Activated naive CD8-positive, alpha-beta T cell treated with anti-CD3 and anti-CD28 coated beads, Interleukin-2, amount 50 U/mL, for 24 hours (primary cell): Measurements from ENCODE around the gene OCA2.
"Not testable (repeated sequence)": the region's sequence is repeated elsewhere in the genome, so short reads cannot be mapped to it uniquely, and the experiment has no call there.

Experiments used
- ATAC-seq: fragments of 150-1000 bp; cut with Tn5 transposase; one replicate; pipeline ENCODE4 v1.10.0; 2021
- DNase-seq: peaks from one replicate; pipeline ENCODE4 v3.0.0; 2021
- H3K27ac Mint-ChIP-seq: one replicate; pipeline ENCODE4 v1.8.0; 2021; ENCODE audit warnings: mild to moderate bottlenecking, mixed read lengths
- H3K27me3 Mint-ChIP-seq: one replicate; pipeline ENCODE4 v1.8.0; 2021; ENCODE audit warnings: mixed read lengths
- H3K36me3 Mint-ChIP-seq: one replicate; pipeline ENCODE4 v1.8.0; 2021; ENCODE audit warnings: low read depth, mixed read lengths
- H3K4me1 Mint-ChIP-seq: one replicate; pipeline ENCODE4 v1.8.0; 2021; ENCODE audit warnings: mixed read lengths
- H3K4me3 Mint-ChIP-seq: one replicate; pipeline ENCODE4 v1.8.0; 2021; ENCODE audit warnings: mild to moderate bottlenecking, moderate library complexity, mixed read lengths
- H3K9me3 Mint-ChIP-seq: one replicate; pipeline ENCODE4 v1.8.0; 2021; ENCODE audit warnings: mixed read lengths

OCA2 gene

DNA sequence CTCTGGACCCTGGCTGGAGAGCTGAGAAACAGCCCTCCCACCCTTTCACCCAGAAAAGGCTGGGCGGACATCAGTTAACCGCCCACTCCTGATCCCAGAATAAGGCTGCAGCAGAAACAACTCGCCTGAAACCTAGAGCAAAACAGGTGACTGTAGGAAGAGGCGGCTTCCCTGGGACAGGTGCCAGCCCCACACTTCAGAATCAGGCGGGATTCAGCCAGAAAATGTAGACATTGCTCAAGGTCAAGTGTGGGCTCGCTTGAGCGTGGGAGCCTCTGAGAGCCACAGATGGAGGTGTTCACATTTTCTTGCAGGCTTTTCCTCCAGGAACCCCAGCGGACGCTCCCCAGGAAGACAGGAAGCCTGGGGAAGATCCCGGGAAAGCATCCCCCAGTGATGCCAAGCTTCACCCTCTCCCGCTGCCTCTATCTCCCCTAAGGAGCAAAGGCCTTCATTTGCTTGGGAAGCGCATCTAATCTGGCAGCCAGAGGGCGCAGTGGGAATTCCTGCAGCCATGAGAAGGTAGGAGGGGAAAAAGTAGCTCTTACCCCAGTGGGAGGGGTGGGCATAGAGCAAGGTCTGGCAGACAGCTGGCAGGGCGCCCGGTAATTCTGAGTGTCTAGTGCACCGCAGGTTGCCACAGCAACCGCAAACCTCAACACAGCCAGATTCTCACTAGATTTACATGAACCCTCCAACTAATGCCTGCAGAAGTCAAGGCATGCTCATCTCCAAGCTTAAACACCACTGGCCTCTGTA lies 77.7 kb downstream of the OCA2 start:
- no peaks in the 10 kb centered on the region for H3K9me3 Mint-ChIP-seq
- H3K4me1 Mint-ChIP-seq = no peaks in the 10 kb centered on the region
- ATAC-seq (peak; percentile 8), DNase-seq (peak; percentile 29)
- no peaks in the 10 kb centered on the region for H3K36me3 Mint-ChIP-seq
- H3K27me3 Mint-ChIP-seq = no peaks in the 10 kb centered on the region
- H3K27ac Mint-ChIP-seq = no peak overlapping the region
- no peak overlapping the region for H3K4me3 Mint-ChIP-seq

DNA sequence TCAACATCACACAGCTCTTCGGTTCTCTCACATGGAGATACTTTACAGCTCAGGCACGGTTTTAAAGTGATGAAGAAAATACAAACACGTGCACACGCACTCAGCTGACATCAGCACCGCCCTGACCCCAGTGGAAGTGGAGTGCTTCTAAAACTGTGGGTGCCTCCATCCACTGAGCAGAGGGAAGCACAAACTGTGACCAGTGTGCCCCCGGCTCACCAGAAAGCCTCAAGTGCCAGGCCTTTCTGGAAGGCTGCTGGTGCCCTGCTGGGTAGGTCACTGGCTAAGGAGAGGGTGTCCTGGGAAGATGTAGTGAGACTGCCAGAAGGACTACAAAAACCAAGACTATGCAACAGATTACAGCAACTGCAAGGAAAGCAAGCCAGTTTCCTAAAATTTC lies 78.5 kb downstream of the OCA2 start:
- Mint-ChIP-seq H3K36me3 (no peaks in the 10 kb centered on the region), H3K9me3 (no peaks in the 10 kb centered on the region), H3K27me3 (no peaks in the 10 kb centered on the region), H3K27ac (no peak overlapping the region), H3K4me1 (no peaks in the 10 kb centered on the region), H3K4me3 (no peak overlapping the region)
- ATAC-seq = no peak
- no peak for DNase-seq

DNA sequence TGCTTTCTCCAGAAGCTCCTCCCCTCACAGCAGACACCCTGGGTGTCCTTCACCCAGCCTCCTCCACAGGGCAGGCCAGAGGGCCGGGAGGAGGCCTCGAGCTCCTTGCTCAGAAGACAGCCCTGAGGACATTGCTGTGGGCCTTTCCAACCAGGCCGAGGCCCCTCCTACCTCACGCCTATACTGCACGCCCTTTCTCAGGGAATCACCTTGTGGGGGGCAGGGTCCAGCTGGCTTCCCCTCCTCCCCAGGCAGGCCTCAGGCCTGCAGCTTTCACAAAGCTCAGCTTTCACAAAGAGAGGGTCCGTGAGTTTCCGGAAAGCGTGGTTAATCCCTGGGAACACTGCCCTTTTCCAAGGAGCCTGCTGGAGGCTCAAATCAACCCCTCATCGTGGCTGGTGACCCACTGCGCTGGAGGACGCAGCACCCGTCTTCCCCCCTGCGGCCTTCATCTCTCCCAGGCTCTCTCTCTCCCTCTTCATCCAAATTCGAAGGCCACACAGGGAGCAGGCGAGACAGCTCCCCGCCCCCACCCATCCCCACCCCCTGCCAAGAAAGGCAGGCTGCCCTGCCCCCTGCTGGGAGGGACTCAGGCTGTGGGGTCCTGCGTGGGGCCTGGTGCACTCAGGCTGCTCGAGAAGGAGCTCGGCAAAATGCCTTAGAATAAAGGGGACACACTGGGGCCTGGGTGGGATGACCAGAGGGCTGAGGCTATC lies 79.4 kb downstream of the OCA2 start:
- Mint-ChIP-seq H3K36me3 (no peaks in the 10 kb centered on the region), H3K27ac (no peak overlapping the region), H3K4me3 (no peak overlapping the region), H3K4me1 (no peaks in the 10 kb centered on the region), H3K27me3 (no peaks in the 10 kb centered on the region), H3K9me3 (no peaks in the 10 kb centered on the region)
- ATAC-seq = no peak
- DNase-seq = no peak

- Mint-ChIP-seq H3K4me3 (no peak overlapping the region), H3K9me3 (no peaks in the 10 kb centered on the region), H3K27ac (no peak overlapping the region), H3K4me1 (no peaks in the 10 kb centered on the region), H3K36me3 (no peaks in the 10 kb centered on the region), H3K27me3 (no peaks in the 10 kb centered on the region)
- DNase-seq (no peak), ATAC-seq (no peak)
These were observed 80.6 kb downstream of the OCA2 start for GRCh38 chr15:28018291-28019044.

- Mint-ChIP-seq H3K9me3 (no peaks in the 10 kb centered on the region), H3K36me3 (no peaks in the 10 kb centered on the region), H3K27me3 (no peaks in the 10 kb centered on the region), H3K4me1 (no peaks in the 10 kb centered on the region), H3K27ac (no peak overlapping the region), H3K4me3 (no peak overlapping the region)
- ATAC-seq (no peak), DNase-seq (no peak)
These were observed 81.6 kb downstream of the OCA2 start for GRCh38 chr15:28017423-28017924.

GRCh38 chr15:28015855-28016254 lies 83.3 kb downstream of the OCA2 start:
- Mint-ChIP-seq H3K9me3 (no peaks in the 10 kb centered on the region), H3K4me3 (no peak overlapping the region), H3K4me1 (no peaks in the 10 kb centered on the region), H3K27ac (no peak overlapping the region), H3K36me3 (no peaks in the 10 kb centered on the region), H3K27me3 (no peaks in the 10 kb centered on the region)
- ATAC-seq (no peak), DNase-seq (no peak)

DNA sequence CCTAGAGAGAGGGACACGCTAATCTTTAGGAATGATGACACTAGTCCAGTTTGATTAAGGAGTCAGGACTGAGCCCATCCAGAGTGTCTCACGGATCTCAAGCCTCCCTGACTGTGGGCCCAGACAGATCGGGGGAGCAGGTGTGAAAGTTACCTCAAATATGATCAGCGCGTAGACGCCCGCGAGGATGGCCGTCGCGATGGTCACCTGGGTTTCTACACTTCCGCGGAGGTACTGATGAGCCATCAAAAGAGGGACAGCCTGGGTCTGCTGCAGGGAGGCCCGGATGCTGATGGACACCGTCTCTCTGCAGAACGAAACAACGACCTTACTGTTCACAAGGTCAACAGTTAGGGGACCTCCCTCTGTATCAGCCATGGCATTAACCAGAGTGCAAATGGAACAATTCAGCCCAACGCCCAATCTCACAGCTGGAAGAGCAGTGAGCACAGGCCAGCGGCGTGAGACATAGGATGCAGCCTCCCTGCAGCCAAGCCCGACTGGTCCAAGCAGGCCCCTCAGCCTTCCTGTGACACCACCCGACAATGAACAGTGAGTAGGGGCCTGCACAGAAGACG lies 84.4 kb downstream of the OCA2 start:
- Mint-ChIP-seq H3K4me1 (no peaks in the 10 kb centered on the region), H3K4me3 (no peak overlapping the region), H3K27me3 (no peaks in the 10 kb centered on the region), H3K9me3 (no peaks in the 10 kb centered on the region), H3K36me3 (no peaks in the 10 kb centered on the region), H3K27ac (no peak overlapping the region)
- ATAC-seq = no peak
- no peak for DNase-seq

GRCh38 chr15:28013976-28014375 lies 85.1 kb downstream of the OCA2 start:
- Mint-ChIP-seq H3K4me3 (no peak overlapping the region), H3K27me3 (no peaks in the 10 kb centered on the region), H3K4me1 (no peaks in the 10 kb centered on the region), H3K9me3 (no peaks in the 10 kb centered on the region), H3K27ac (no peak overlapping the region), H3K36me3 (no peaks in the 10 kb centered on the region)
- DNase-seq (no peak), ATAC-seq (no peak)

- no peak overlapping the region for H3K4me3 Mint-ChIP-seq
- no peaks in the 10 kb centered on the region for H3K9me3 Mint-ChIP-seq
- H3K27me3 Mint-ChIP-seq = no peaks in the 10 kb centered on the region
- DNase-seq = no peak
- ATAC-seq = no peak
- no peak overlapping the region for H3K27ac Mint-ChIP-seq
- H3K36me3 Mint-ChIP-seq = no peaks in the 10 kb centered on the region
- H3K4me1 Mint-ChIP-seq = no peaks in the 10 kb centered on the region
These were observed 85.6 kb downstream of the OCA2 start for GRCh38 chr15:28013480-28013879.

- no peak for ATAC-seq
- H3K4me3 Mint-ChIP-seq = no peak overlapping the region
These were observed 86.9 kb downstream of the OCA2 start for GRCh38 chr15:28012231-28012630.

GRCh38 chr15:28008175-28008574 lies 90.9 kb downstream of the OCA2 start:
- not testable (repeated sequence) for H3K27me3 Mint-ChIP-seq, DNase-seq, H3K27ac Mint-ChIP-seq, H3K4me3 Mint-ChIP-seq, ATAC-seq, H3K4me1 Mint-ChIP-seq, H3K36me3 Mint-ChIP-seq, H3K9me3 Mint-ChIP-seq

More at GRCh38 chr15:28012231-28012630, 86.9 kb downstream of the OCA2 start:
- Mint-ChIP-seq H3K27me3 (no peaks in the 10 kb centered on the region), H3K9me3 (no peaks in the 10 kb centered on the region), H3K27ac (no peak overlapping the region), H3K4me1 (no peaks in the 10 kb centered on the region), H3K36me3 (no peaks in the 10 kb centered on the region)
- DNase-seq = no peak

DNA sequence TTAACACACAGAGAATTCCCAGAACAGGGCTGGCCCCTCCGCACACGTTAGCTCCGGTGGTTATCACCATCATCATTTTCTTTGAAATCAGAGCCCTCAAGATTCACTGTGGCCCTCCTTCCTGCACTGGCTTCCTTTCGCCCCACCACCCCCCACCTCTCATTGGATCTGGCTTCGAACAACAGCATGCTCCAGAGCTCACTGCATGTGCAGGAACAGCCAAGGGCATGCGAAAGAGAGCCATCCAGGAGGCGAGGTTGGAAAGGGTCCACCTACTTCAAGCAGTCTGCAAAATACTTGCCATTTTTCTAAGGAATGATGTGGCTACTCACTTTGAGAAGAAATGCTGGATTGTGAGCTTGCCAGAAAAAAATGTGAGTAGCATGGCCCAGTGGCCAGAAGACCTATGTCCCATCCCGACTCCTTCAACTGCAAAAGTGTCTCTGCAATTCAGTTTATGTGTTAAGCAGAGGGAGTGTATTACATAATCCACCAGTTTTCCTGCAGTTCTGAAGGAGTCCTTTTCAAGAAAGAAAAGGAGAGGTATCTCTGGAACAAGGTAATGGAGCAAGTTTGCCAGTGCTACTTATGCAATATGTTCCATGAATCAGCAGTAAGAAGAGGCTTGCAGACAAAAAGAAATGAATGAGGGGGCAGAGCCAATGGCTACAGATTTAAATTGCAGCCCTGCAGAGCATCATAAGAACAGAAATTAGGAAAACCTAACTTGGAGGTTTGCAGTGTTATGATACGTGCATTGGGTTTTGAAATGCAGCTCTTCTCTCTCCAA lies 92.8 kb downstream of the OCA2 start:
- DNase-seq (no peak), ATAC-seq (no peak)
- Mint-ChIP-seq H3K4me3 (no peak overlapping the region), H3K9me3 (peaks cover 4% of the 10 kb centered on the region), H3K36me3 (no peaks in the 10 kb centered on the region), H3K27me3 (no peaks in the 10 kb centered on the region), H3K4me1 (no peaks in the 10 kb centered on the region), H3K27ac (no peak overlapping the region)

- DNase-seq = no peak
- Mint-ChIP-seq H3K4me1 (no peaks in the 10 kb centered on the region), H3K9me3 (peaks cover 4% of the 10 kb centered on the region), H3K4me3 (no peak overlapping the region), H3K27ac (no peak overlapping the region), H3K27me3 (no peaks in the 10 kb centered on the region), H3K36me3 (no peaks in the 10 kb centered on the region)
- ATAC-seq = no peak
These were observed 94.0 kb downstream of the OCA2 start for GRCh38 chr15:28005004-28005527.
